PC-9 (cell line): ENCODE results near the gene TJP2.

ENCODE experiments used
- EZH2 ChIP-seq: fragments of 200-600 bp; sonication (generic); IDR thresholded peaks from 2 replicates; pipeline ENCODE4 v1.8.0; 2017; ENCODE audit warnings: antibody characterized with exemption, low read depth
- TF ChIP-seq, protein P1 (sequence below): fragments of 200-600 bp; sonication (generic); conservative IDR thresholded peaks from 2 replicates; pipeline ENCODE4 v1.6.1; 2017; ENCODE audit warnings: mixed run types, antibody characterized with exemption, mild to moderate bottlenecking, moderate library complexity

- no peak for TF ChIP-seq EZH2
- TF ChIP-seq, protein P1, sequence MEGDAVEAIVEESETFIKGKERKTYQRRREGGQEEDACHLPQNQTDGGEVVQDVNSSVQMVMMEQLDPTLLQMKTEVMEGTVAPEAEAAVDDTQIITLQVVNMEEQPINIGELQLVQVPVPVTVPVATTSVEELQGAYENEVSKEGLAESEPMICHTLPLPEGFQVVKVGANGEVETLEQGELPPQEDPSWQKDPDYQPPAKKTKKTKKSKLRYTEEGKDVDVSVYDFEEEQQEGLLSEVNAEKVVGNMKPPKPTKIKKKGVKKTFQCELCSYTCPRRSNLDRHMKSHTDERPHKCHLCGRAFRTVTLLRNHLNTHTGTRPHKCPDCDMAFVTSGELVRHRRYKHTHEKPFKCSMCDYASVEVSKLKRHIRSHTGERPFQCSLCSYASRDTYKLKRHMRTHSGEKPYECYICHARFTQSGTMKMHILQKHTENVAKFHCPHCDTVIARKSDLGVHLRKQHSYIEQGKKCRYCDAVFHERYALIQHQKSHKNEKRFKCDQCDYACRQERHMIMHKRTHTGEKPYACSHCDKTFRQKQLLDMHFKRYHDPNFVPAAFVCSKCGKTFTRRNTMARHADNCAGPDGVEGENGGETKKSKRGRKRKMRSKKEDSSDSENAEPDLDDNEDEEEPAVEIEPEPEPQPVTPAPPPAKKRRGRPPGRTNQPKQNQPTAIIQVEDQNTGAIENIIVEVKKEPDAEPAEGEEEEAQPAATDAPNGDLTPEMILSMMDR: no peak
Measured at GRCh38 chr9:69139596-69139995, 34.5 kb upstream of the TJP2 start.
